HepG2 (cell line): ENCODE results near the gene EIF1AD. TPM values are rescaled to one million over a fixed set of nuclear protein-coding genes. Genes with fewer than 3 reads are reported as not detected.

Experiments used
- ATAC-seq: fragments of 200-7000 bp; cut with Tn5 transposase; 3 replicates; pipeline ENCODE4 v1.9.1; 2020; ENCODE audit warnings: mild to moderate bottlenecking, moderate library complexity
- BruUV-seq: library from RNA; stranded (reverse); fragments of 400-500 nt; replicated peaks from 2 replicates; lab custom pipeline; 2021; lab: Mats Ljungman, UMichigan
- CTCF ChIA-PET: fragments of 300-600 bp; formaldehyde crosslinking; extraction: SDS; loops from one replicate; lab custom pipeline; 2021; ENCODE audit warnings: low total read pairs, inconsistent platforms, low intra/inter-chr PET ratio; lab: Yijun Ruan, JAX
- POLR2A ChIA-PET: fragments of 350-600 bp; sonication (Branson Sonifier 250); formaldehyde crosslinking; loops from one replicate; lab custom pipeline; 2020; ENCODE audit warnings: antibody characterized with exemption, inconsistent platforms; lab: Yijun Ruan, JAX
- DNase-seq: peaks from one replicate; pipeline ENCODE4 v3.0.0-alpha.2; 2015; ENCODE audit warnings: low spot score
- FAIRE-seq: peaks from 3 replicates; lab custom pipeline; 2011; peaks lifted over from hg19 to GRCh38; lab: Jason Lieb, UNC
- H2AFZ ChIP-seq: one replicate; pipeline ENCODE4 v1.6.1; 2011; ENCODE audit warnings: low read length, inconsistent platforms
- H3K27ac ChIP-seq: fragments of 300-600 bp; 3 replicates; pipeline ENCODE4 v1.8.0; 2011; ENCODE audit warnings: mixed run types, mild to moderate bottlenecking, mixed read lengths, low read length, inconsistent platforms; ENCODE audit not compliant: insufficient read depth; ENCODE audit errors: extremely low read length
- H3K27me3 ChIP-seq, 2 experiments: fragments of 200-600 bp in 1 of 2; 2 replicates in 1 of 2; 3 replicates in 1 of 2; pipeline versions ENCODE4 v1.6.0 to v1.8.0; 2011; ENCODE audit warnings: low read length in 2 of 2, mild to moderate bottlenecking in 2 of 2, moderate library complexity in 2 of 2, inconsistent platforms in 1 of 2; ENCODE audit not compliant: insufficient read depth in 2 of 2, control insufficient read depth in 1 of 2
- H3K36me3 ChIP-seq, 2 experiments: fragments of 200-600 bp in 1 of 2; replicated peaks in 1 of 2; 2 replicates in 1 of 2; 3 replicates in 1 of 2; pipeline versions ENCODE4 v1.5.1 to v1.8.0; 2011; ENCODE audit warnings: low read length in 2 of 2, inconsistent platforms in 1 of 2; ENCODE audit not compliant: insufficient read depth in 2 of 2, control insufficient read depth in 1 of 2
- H3K4me1 ChIP-seq: 2 replicates; pipeline ENCODE4 v1.5.1; 2012; ENCODE audit warnings: low read length, inconsistent platforms; ENCODE audit not compliant: insufficient read depth
- H3K4me2 ChIP-seq: 2 replicates; pipeline ENCODE4 v1.6.0; 2011; ENCODE audit warnings: low read depth, low read length, inconsistent platforms
- H3K4me3 ChIP-seq, 3 experiments: fragments of 200-600 bp in 1 of 3; sonication (generic), shearing (Covaris generic) in 1 of 3; replicated peaks in 1 of 3; 2 replicates each; pipeline ENCODE4 v1.5.1; 2011 to 2016; ENCODE audit warnings: low read length in 3 of 3, inconsistent platforms in 2 of 3, low read depth in 2 of 3, mild to moderate bottlenecking in 2 of 3, control low read depth in 1 of 3, mixed read lengths in 1 of 3; ENCODE audit not compliant: insufficient read depth in 1 of 3
- H3K79me2 ChIP-seq: one replicate; pipeline ENCODE4 v1.6.1; 2011; ENCODE audit warnings: low read length, inconsistent platforms; ENCODE audit not compliant: insufficient read depth
- H3K9ac ChIP-seq: 2 replicates; pipeline ENCODE4 v1.6.0; 2011; ENCODE audit warnings: mild to moderate bottlenecking, low read depth, low read length, inconsistent platforms; ENCODE audit not compliant: insufficient read depth
- H3K9me3 ChIP-seq: 2 replicates; pipeline ENCODE4 v1.5.1; 2012; ENCODE audit warnings: mild to moderate bottlenecking, low read length
- H4K20me1 ChIP-seq: 2 replicates; pipeline ENCODE4 v1.6.0; 2011; ENCODE audit warnings: inconsistent platforms, mild to moderate bottlenecking, low read length, moderate library complexity; ENCODE audit not compliant: insufficient read depth
- POGZ ChIP-seq: sonication (generic); formaldehyde crosslinking; IDR thresholded peaks from 2 replicates; pipeline ENCODE4 v1.4.0; 2020; ENCODE audit warnings: mild to moderate bottlenecking, missing genetic modification reagents
- RBFOX2 ChIP-seq: fragments of 200-400 bp; formaldehyde crosslinking; IDR thresholded peaks from 2 replicates; pipeline ENCODE4 v1.6.1; 2017; ENCODE audit warnings: low read depth, mild to moderate bottlenecking, low read length
- ZNF430 ChIP-seq: sonication (generic); formaldehyde crosslinking; IDR thresholded peaks from 2 replicates; pipeline ENCODE4 v1.9.0; 2021; ENCODE audit warnings: mild to moderate bottlenecking, missing genetic modification reagents
- WGBS: methylation state at CpG from one replicate; pipeline ENCODE4 v1.1.6; 2017; ENCODE audit warnings: low lambda C conversion rate; 5-methylcytosine and 5-hydroxymethylcytosine counted together
- in situ Hi-C: cut with HindIII; loops from 2 replicates; pipeline ENCODE4 v1.10.0; 2017; ENCODE audit warnings: low pct_unique_long_range_greater_than_20kb; ENCODE audit not compliant: extremely low pct_ligation_motif_present
- intact Hi-C: fragments of 100-400 bp; cut with micrococcal nuclease; formaldehyde crosslinking; loops from one replicate; pipeline ENCODE4 v1.10.0; 2022; ENCODE audit not compliant: unreplicated experiment
- polyA plus RNA-seq, 8 experiments: library from polyadenylated mRNA; depleted of rRNA in 3 of 8; stranded (reverse) in 7 of 8; unstranded in 1 of 8; fragments of >200 nt; fragmentation: Illumina TruSeq in 4 of 8; extraction: Trizol in 4 of 8; gene quantifications; 2 replicates each; pipeline versions ENCODE4 v1.2.1 to v1.2.3, GENCODE V29; 2011 to 2016; ENCODE audit warnings: low read depth in 4 of 8, missing spikeins in 1 of 8, mixed read lengths in 1 of 8; ENCODE audit not compliant: insufficient read depth in 1 of 8
- total RNA-seq, 5 experiments: library from RNA; depleted of rRNA; stranded (reverse); fragments of >200 nt; fragmentation: Illumina TruSeq; extraction: Trizol; gene quantifications; 2 replicates each; pipeline ENCODE4 v1.2.3, GENCODE V29; 2016; ENCODE audit warnings: low read depth in 1 of 5
- TF ChIP-seq, protein P1 (sequence below): sonication (generic); formaldehyde crosslinking; IDR thresholded peaks from 2 replicates; pipeline ENCODE4 v1.4.0; 2020; ENCODE audit warnings: missing genetic modification reagents

EIF1AD gene
- total and polyA plus RNA-seq, 2 of the 13 experiments (the other 11 are each of a cell fraction or from before 2014, with no cell fraction given) = 18.2 to 30.8 TPM

DNA sequence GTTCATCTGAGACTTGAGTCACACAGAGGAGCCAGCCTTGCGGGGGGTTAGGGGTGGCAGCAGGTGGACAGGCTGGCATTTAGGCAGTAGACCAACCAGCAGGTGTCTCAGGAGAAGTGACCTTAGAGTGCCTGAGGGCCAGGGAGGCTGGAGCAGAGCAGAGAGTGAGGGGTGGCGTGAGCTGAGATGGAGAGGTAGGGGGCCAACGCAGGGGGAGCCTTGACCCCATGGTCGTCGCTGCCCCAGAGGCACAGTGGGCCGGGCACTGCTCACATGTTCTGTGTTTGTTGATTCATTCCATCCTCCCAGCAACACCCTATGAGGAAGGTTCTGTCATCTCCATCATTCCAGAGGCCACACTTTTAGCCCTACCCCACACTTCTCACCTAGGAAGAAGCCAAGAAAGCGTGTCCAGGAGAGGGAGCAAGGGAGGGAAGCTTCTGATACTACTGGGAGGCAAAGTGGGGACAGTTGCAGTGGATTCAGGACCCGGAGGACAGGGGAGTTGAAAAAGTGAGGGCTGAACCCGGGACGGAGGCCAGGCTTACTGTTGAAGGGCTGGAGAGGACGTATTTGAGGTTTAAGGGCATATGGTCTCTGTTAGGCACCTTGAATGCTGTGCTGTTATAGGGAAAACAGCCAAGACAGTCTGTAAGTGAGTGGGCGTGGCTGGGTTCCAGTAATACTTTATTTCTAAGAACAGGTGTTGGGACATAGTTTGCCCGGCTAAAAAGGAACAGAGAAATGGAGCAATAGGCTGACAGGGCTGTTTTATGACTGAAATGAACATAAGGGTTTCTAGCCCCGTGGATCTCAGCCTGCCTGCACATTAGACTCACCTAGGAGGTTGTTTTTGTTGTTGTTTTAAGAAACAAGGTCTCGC, 33.1 kb downstream of the EIF1AD start:
- ATAC-seq (no peak; the same call in 2 of the 3 replicates), FAIRE-seq (no peak), DNase-seq (no peak)
- BruUV-seq = no TSS peak
- in situ Hi-C loops (no loop called here), intact Hi-C loops (no loop called here)
- Histone ChIP-seq H3K4me2 (no peak overlapping the region), H3K27ac (no peak overlapping the region), H3K4me1 (peaks cover 2% of the 10 kb centered on the region; the same call in 1 of the 2 replicates), H4K20me1 (no peaks in the 10 kb centered on the region), H3K4me3 (no peak overlapping the region), H3K9me3 (no peaks in the 10 kb centered on the region), H3K9ac (no peak overlapping the region), H2AFZ (no peak overlapping the region), H3K27me3 (no peaks in the 10 kb centered on the region; a peak in 1 of 5 replicates), H3K36me3 (peaks cover 29 to 52% of the 10 kb centered on the region in 2 experiments), H3K79me2 (peaks cover 2% of the 10 kb centered on the region)
- POLR2A ChIA-PET = no interaction called here
- 96% methylated on average over 15 of the region's 15 CpGs for WGBS
- TF ChIP-seq ZNF430 = no peak
- TF ChIP-seq, protein P1, sequence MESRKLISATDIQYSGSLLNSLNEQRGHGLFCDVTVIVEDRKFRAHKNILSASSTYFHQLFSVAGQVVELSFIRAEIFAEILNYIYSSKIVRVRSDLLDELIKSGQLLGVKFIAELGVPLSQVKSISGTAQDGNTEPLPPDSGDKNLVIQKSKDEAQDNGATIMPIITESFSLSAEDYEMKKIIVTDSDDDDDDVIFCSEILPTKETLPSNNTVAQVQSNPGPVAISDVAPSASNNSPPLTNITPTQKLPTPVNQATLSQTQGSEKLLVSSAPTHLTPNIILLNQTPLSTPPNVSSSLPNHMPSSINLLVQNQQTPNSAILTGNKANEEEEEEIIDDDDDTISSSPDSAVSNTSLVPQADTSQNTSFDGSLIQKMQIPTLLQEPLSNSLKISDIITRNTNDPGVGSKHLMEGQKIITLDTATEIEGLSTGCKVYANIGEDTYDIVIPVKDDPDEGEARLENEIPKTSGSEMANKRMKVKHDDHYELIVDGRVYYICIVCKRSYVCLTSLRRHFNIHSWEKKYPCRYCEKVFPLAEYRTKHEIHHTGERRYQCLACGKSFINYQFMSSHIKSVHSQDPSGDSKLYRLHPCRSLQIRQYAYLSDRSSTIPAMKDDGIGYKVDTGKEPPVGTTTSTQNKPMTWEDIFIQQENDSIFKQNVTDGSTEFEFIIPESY (CRISPR knock-in tag) = peak; percentile 86
- CTCF ChIA-PET = no interaction called here

DNA sequence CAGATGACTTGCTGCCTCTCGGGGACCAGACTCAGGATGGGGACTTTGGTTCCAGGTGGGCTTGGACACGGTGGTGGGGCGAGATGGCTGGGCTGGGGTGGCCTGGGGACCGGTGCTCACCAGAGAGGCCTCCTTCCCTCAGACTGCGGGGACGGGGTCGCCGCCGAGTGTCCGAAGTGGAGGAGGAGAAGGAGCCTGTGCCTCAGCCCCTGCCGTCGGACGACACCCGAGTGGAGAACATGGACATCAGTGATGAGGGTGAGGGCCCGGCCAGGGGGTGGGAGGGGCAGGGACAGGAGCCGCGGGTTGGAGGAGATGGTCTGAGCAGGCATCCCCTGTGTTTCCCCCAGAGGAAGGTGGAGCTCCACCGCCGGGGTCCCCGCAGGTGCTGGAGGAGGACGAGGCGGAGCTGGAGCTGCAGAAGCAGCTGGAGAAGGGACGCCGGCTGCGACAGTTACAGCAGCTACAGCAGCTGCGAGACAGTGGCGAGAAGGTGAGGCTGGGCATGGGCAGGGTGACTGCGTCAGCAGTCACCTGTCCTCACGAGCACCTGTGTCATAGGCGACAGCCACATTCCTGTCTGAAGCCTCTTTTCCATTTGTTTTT, 34.5 kb downstream of the EIF1AD start:
- FAIRE-seq (no peak), DNase-seq (no peak), ATAC-seq (no peak)
- TF ChIP-seq RBFOX2 (0 out of 2 replicates have a peak, but pooled peaks have one; percentile 20), POGZ (no peak)
- 97% methylated on average over 26 of the region's 30 CpGs for WGBS
- no peak overlapping the region for H3K4me2 ChIP-seq
- H3K4me3 ChIP-seq = no peak overlapping the region
- ChIA-PET CTCF (no interaction called here), POLR2A (no interaction called here)
- BruUV-seq = no TSS peak
- peaks cover 15% of the 10 kb centered on the region for H3K79me2 ChIP-seq
- no peak overlapping the region for H3K27ac ChIP-seq
- no peak overlapping the region for H2AFZ ChIP-seq
- H3K4me1 ChIP-seq = peaks cover 16% of the 10 kb centered on the region
- H3K27me3 ChIP-seq = no peaks in the 10 kb centered on the region; a peak in 1 of 5 replicates
- H4K20me1 ChIP-seq = no peaks in the 10 kb centered on the region
- in situ Hi-C loops (no loop called here), intact Hi-C loops (no loop called here)
- H3K36me3 ChIP-seq = peaks cover 31 to 49% of the 10 kb centered on the region in 2 experiments
- H3K9me3 ChIP-seq = no peaks in the 10 kb centered on the region
- H3K9ac ChIP-seq = no peak overlapping the region
